Iris pigment epithelial cell (primary cell): Measurements from ENCODE around the gene TRPM6.
"Not testable (repeated sequence)": the region's sequence is repeated elsewhere in the genome, so short reads cannot be mapped to it uniquely, and the experiment has no call there.

ENCODE experiments used
- DNase-seq: peaks from one replicate; pipeline ENCODE4 v3.0.0-alpha.2; 2011; ENCODE audit warnings: low read depth

Gene TRPM6

GRCh38 chr9:74887041-74887980 is at the start of gene TRPM6:
Gene TRPM6, minus strand, starts transcription at chr9:74887921. Its CDS starts 65 bp downstream, at chr9:74887856.
- peak; percentile 78 for DNase-seq

- peak; percentile 12 for DNase-seq
Observed at GRCh38 chr9:74935008-74935407, 47.3 kb upstream of the TRPM6 start.

GRCh38 chr9:74921737-74922136 is 34.0 kb upstream of the TRPM6 start:
- DNase-seq, result no peak

- DNase-seq, result peak; percentile 4
Observed at GRCh38 chr9:74920944-74921626, 33.4 kb upstream of the TRPM6 start.

GRCh38 chr9:74910036-74910435 is 22.3 kb upstream of the TRPM6 start:
- no peak for DNase-seq

- DNase-seq, result no peak
Observed at GRCh38 chr9:74908665-74909064, 20.9 kb upstream of the TRPM6 start.

- no peak for DNase-seq
Observed at GRCh38 chr9:74907085-74907484, 19.4 kb upstream of the TRPM6 start.

GRCh38 chr9:74901001-74901400 is 13.3 kb upstream of the TRPM6 start:
- DNase-seq, result no peak

GRCh38 chr9:74888449-74888848 is 728 bp upstream of the TRPM6 start:
- DNase-seq, result not testable (repeated sequence)

GRCh38 chr9:74887981-74888370 is 255 bp upstream of the TRPM6 start:
- DNase-seq, result no peak

GRCh38 chr9:74876382-74876949 is 11.3 kb downstream of the TRPM6 start:
- no peak for DNase-seq

- DNase-seq, result no peak
Observed at GRCh38 chr9:74875656-74876055, 12.1 kb downstream of the TRPM6 start.

- DNase-seq, result no peak
Observed at GRCh38 chr9:74874220-74874619, 13.5 kb downstream of the TRPM6 start.

GRCh38 chr9:74872619-74873233 is 15.0 kb downstream of the TRPM6 start:
- no peak for DNase-seq

- DNase-seq, result no peak
Observed at GRCh38 chr9:74867483-74867882, 20.2 kb downstream of the TRPM6 start.

GRCh38 chr9:74865177-74865576 is 22.5 kb downstream of the TRPM6 start:
- DNase-seq, result no peak

GRCh38 chr9:74861773-74862474 is 25.8 kb downstream of the TRPM6 start:
- DNase-seq, result no peak

- no peak for DNase-seq
Observed at GRCh38 chr9:74861071-74861470, 26.6 kb downstream of the TRPM6 start.

- DNase-seq, result not testable (repeated sequence)
Observed at GRCh38 chr9:74860247-74860646, 27.5 kb downstream of the TRPM6 start.

GRCh38 chr9:74859786-74860185 is 27.9 kb downstream of the TRPM6 start:
- no peak for DNase-seq

- peak; percentile 12 for DNase-seq
Observed at GRCh38 chr9:74858751-74859414, 28.8 kb downstream of the TRPM6 start.
